Cerebellar cortex (tissue), 1 donor: ENCODE measurements around the gene RETREG1.
A peak's percentile ranks its signal among the peaks of the same experiment; 100 is the strongest.
"Not testable (repeated sequence)": the region's sequence is repeated elsewhere in the genome, so short reads cannot be mapped to it uniquely, and the experiment has no call there.

Experiments
- DNase-seq: peaks from one replicate; pipeline ENCODE4 v3.0.0-alpha.2; 2015; ENCODE audit warnings: low spot score

Gene RETREG1

DNA sequence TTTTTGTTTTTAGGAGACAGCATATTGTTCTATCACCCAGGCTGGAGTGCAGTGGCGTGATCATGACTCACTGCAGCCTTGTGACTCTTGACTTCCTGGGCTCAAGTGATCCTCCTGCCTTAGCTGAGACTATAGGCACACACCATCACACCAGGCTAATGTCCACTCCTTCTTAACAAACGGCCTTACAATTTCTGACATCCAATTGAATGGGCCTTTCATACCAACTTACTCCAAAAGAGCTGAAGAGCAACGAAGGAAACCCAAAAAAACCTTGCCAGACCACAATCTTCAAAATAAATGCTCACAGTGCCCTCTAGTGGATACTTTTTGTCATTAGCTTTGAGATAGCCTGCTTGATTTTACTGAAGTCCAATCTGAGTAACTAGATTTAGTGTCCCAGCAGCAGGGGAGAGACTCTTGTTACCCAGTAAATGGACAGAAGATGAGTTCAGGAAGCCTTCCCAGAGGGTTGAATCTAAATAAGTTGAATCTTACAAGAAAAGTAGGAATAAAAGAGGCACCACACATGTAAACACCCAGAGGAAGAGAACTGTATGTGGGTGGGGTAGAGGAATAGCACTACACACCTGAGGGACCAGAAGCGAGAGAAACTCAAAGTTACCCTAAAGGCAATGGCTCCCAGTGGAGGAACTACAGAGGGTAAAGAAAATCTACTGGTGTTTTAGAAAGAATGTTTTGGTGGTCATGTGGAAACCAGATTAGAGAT is 160.5 kb downstream of the RETREG1 start:
- peak; percentile 86 for DNase-seq

GRCh38 chr5:16455668-16456067 is 161.1 kb downstream of the RETREG1 start:
- no peak for DNase-seq

DNA sequence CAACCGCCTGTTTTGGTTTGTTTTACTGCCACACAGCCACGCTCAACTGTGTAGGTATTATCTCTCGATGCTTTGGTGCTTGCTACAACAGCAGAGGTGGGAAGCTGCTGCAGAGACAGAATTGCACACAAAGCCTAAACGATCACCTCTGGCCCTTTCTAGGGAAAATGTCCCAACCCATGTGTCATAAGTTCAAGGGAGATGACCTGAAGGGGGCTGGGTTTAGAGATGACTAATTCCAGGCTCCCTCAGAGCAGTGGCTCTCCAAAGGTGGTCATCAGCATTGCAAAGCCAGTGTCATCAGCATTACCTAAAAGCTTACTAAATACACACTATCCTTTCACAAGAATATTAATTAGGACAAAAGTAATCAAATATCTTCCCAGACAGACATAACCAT is 162.1 kb downstream of the RETREG1 start:
- DNase-seq, result no peak

- DNase-seq, result no peak
Measured at GRCh38 chr5:16453609-16454008, 163.2 kb downstream of the RETREG1 start.

- no peak for DNase-seq
Measured at GRCh38 chr5:16450163-16450562, 166.6 kb downstream of the RETREG1 start.

DNA sequence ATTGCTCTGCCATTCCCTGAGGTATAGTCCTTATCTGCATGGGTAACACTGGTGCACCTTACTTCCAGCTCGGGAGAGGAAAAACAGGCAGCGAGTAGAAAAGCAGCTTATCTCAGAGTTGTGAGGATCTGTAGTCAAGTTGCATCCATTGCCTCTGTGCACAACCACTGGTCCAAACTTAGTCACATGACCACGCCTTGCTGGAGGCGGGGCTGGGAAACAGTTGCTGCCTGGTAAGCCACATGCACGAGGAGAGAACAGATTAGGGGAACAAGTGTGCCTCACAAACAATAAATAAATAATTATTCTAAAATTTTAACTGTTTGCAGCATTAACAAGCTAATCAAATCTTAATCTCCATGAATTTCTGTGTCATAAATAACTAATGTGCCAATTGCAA is 169.8 kb downstream of the RETREG1 start:
- no peak for DNase-seq

- no peak for DNase-seq
Measured at GRCh38 chr5:16437977-16438376, 178.8 kb downstream of the RETREG1 start.

DNA sequence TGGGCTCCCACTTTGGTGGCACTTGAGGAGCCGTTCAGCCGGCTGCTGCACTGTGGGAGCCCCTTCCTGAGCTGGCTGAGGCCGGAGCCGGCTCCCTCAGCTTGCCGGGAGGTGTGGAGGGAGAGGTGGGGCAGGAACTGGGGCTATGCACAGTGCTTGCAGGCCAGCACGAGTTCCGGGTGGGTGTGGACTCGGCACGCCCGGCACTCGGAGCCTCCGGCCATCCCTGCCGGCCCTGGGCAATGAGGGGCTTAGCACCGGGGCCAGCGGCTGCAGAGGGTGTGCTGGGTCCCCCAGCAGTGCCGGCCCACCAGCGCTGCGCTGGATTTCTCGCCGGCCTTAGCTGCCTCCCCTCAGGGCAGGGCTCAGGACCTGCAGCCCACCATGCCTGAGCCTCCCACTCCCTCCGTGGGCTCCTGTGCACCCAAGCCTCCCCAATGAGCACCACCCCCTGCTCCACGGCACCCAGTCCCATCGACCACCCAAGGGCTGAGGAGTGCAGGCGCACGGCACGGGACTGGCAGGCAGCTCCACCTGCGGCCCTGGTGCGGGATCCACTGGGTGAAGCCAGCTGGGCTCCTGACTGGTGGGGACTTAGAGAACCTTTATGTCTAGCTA is 180.6 kb downstream of the RETREG1 start:
- DNase-seq, result not testable (repeated sequence)

- DNase-seq, result no peak
Measured at GRCh38 chr5:16431490-16431889, 185.3 kb downstream of the RETREG1 start.

GRCh38 chr5:16430349-16431089 is 186.3 kb downstream of the RETREG1 start:
- no peak for DNase-seq

GRCh38 chr5:16428359-16428758 is 188.4 kb downstream of the RETREG1 start:
- no peak for DNase-seq

DNA sequence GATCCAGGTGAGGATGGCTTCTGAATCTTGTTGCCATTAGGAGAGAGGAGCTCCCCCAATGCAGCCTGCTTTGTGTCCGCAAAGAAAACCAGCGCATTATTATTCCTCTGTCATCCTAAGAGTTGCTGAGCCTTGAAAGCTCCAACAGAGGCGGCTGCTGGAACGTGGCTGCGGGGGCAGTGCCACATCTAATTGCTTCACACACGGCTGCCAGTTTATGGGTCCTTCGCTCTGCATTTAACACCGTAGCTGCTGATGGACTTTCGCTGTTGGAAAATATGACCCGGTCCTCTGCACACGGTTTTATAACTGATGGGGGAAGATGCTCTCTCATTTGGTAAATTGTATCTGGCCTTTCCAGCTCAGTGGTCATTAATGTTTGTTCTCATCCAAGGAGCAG is 189.2 kb downstream of the RETREG1 start:
- DNase-seq, result no peak
